D341Med (cell line): Measurements from ENCODE around the gene ARID1A.

Experiments used
- DNase-seq: peaks from one replicate; pipeline ENCODE4 v3.0.0; 2012; ENCODE audit warnings: low spot score

The ARID1A gene

GRCh38 chr1:26761217-26761616 is 65.4 kb downstream of the ARID1A start:
- DNase-seq, result no peak

- DNase-seq, result no peak
These were observed 71.9 kb downstream of the ARID1A start for GRCh38 chr1:26767714-26768113.

- peak; percentile 61 for DNase-seq
These were observed 72.9 kb downstream of the ARID1A start for GRCh38 chr1:26768755-26769154.

GRCh38 chr1:26771285-26771642 is 75.4 kb downstream of the ARID1A start:
- peak; percentile 75 for DNase-seq

- DNase-seq, result peak; percentile 80
These were observed 76.0 kb downstream of the ARID1A start for GRCh38 chr1:26771643-26772321.

- DNase-seq, result no peak
These were observed 76.9 kb downstream of the ARID1A start for GRCh38 chr1:26772687-26773086.

GRCh38 chr1:26774462-26774861 is 78.6 kb downstream of the ARID1A start:
- DNase-seq, result no peak

GRCh38 chr1:26775666-26776065 is 79.9 kb downstream of the ARID1A start:
- DNase-seq, result no peak

- no peak for DNase-seq
These were observed 83.4 kb downstream of the ARID1A start for GRCh38 chr1:26779098-26779668.

GRCh38 chr1:26780344-26780957 is 84.6 kb downstream of the ARID1A start:
- no peak for DNase-seq

- no peak for DNase-seq
These were observed 85.5 kb downstream of the ARID1A start for GRCh38 chr1:26781206-26781825.

- DNase-seq, result no peak
These were observed 86.9 kb downstream of the ARID1A start for GRCh38 chr1:26782521-26783212.

- no peak for DNase-seq
These were observed 87.8 kb downstream of the ARID1A start for GRCh38 chr1:26783646-26784022.

- DNase-seq, result no peak
These were observed 88.4 kb downstream of the ARID1A start for GRCh38 chr1:26784023-26784871.

GRCh38 chr1:26784886-26785285 is 89.1 kb downstream of the ARID1A start:
- no peak for DNase-seq

- no peak for DNase-seq
These were observed 90.0 kb downstream of the ARID1A start for GRCh38 chr1:26785611-26786436.

- DNase-seq, result no peak
These were observed 90.9 kb downstream of the ARID1A start for GRCh38 chr1:26786437-26787380.

- DNase-seq, result no peak
These were observed 91.5 kb downstream of the ARID1A start for GRCh38 chr1:26787381-26787705.

GRCh38 chr1:26787706-26788514 is 92.1 kb downstream of the ARID1A start, which contains the start of gene PIGV:
Gene PIGV, plus strand, starts transcription at chr1:26787950. Its CDS starts 2,866 bp downstream, at chr1:26790816.
- peak; percentile 98 for DNase-seq
